OCI-LY1 (cell line): Measurements from ENCODE around the gene CDH13.

Source experiments
- H2AFZ ChIP-seq: fragments of 200-600 bp; sonication (generic), shearing (Covaris generic); 2 replicates; pipeline ENCODE4 v1.6.0; 2014; ENCODE audit warnings: antibody characterized with exemption, mild to moderate bottlenecking, low read length
- H3F3A ChIP-seq: fragments of 200-600 bp; sonication (generic), shearing (Covaris generic); 2 replicates; pipeline ENCODE4 v1.6.0; 2014; ENCODE audit warnings: mild to moderate bottlenecking, antibody characterized with exemption, low read length, moderate library complexity; ENCODE audit not compliant: insufficient read depth
- H3K27ac ChIP-seq: fragments of 200-600 bp; sonication (generic); 2 replicates; pipeline ENCODE4 v1.5.1; 2014; ENCODE audit warnings: low read length, mixed run types, mild to moderate bottlenecking, low read depth; ENCODE audit not compliant: poor library complexity, severe bottlenecking
- H3K27me3 ChIP-seq: fragments of 200-600 bp; sonication (generic); 2 replicates; pipeline ENCODE4 v1.6.0; 2014; ENCODE audit warnings: antibody characterized with exemption, mild to moderate bottlenecking, low read length, moderate library complexity; ENCODE audit not compliant: insufficient read depth
- H3K36me3 ChIP-seq: fragments of 200-600 bp; sonication (generic); 2 replicates; pipeline ENCODE4 v1.6.1; 2014; ENCODE audit warnings: mild to moderate bottlenecking, antibody characterized with exemption, low read length, moderate library complexity, mixed read lengths; ENCODE audit not compliant: insufficient read depth
- H3K4me1 ChIP-seq: fragments of 200-600 bp; sonication (generic); 2 replicates; pipeline ENCODE4 v1.5.1; 2014; ENCODE audit warnings: mild to moderate bottlenecking, low read length, moderate library complexity; ENCODE audit not compliant: insufficient read depth, severe bottlenecking
- H3K4me2 ChIP-seq: fragments of 200-600 bp; sonication (generic), shearing (Covaris generic); 2 replicates; pipeline ENCODE4 v1.6.1; 2014; ENCODE audit warnings: low read length
- H3K4me3 ChIP-seq: fragments of 200-600 bp; sonication (generic); 2 replicates; pipeline ENCODE4 v1.5.1; 2014; ENCODE audit warnings: low read length, low read depth, mild to moderate bottlenecking, mixed read lengths; ENCODE audit not compliant: poor library complexity, severe bottlenecking
- H3K79me2 ChIP-seq: fragments of 200-600 bp; shearing (Covaris generic); 2 replicates; pipeline ENCODE4 v1.6.1; 2016; ENCODE audit warnings: mixed run types, low read length, mixed read lengths; ENCODE audit not compliant: insufficient read depth
- H3K9ac ChIP-seq: fragments of 200-600 bp; sonication (generic), shearing (Covaris generic); 2 replicates; pipeline ENCODE4 v1.6.1; 2014; ENCODE audit warnings: mild to moderate bottlenecking, low read length, mixed read lengths
- H3K9me2 ChIP-seq: fragments of 200-600 bp; sonication (generic), shearing (Covaris generic); 2 replicates; pipeline ENCODE4 v1.6.1; 2014; ENCODE audit warnings: low read depth, mild to moderate bottlenecking, low read length, mixed read lengths
- H3K9me3 ChIP-seq: fragments of 200-600 bp; shearing (Covaris generic); 2 replicates; pipeline ENCODE4 v1.6.1; 2014; ENCODE audit warnings: low read length, mixed read lengths
- H4K20me1 ChIP-seq: fragments of 200-600 bp; sonication (generic), shearing (Covaris generic); 2 replicates; pipeline ENCODE4 v1.6.0; 2016; ENCODE audit warnings: mild to moderate bottlenecking, low read length; ENCODE audit not compliant: insufficient read depth
- CTCF ChIP-seq: fragments of 200-600 bp; sonication (generic), shearing (Covaris generic); IDR thresholded peaks from 2 replicates; pipeline ENCODE4 v1.5.1; 2017; ENCODE audit warnings: mild to moderate bottlenecking, antibody characterized with exemption, low read length, moderate library complexity, mixed read lengths
- EZH2 ChIP-seq: fragments of 200-600 bp; sonication (generic), shearing (Covaris generic); IDR thresholded peaks from 2 replicates; pipeline ENCODE4 v1.8.0; 2017; ENCODE audit warnings: borderline replicate concordance, mixed run types, mild to moderate bottlenecking, antibody characterized with exemption, low read length, moderate library complexity, mixed read lengths

The CDH13 gene

GRCh38 chr16:82699711-82700495 is 73.1 kb downstream of the CDH13 start:
- no peak overlapping the region for H3K4me2 ChIP-seq
- no peaks in the 10 kb centered on the region for H3K27me3 ChIP-seq
- no peak overlapping the region for H3K9ac ChIP-seq
- no peaks in the 10 kb centered on the region for H4K20me1 ChIP-seq
- H3K4me3 ChIP-seq = no peak overlapping the region
- no peaks in the 10 kb centered on the region for H3K9me3 ChIP-seq
- H3K9me2 ChIP-seq = no peaks in the 10 kb centered on the region
- TF ChIP-seq CTCF (no peak), EZH2 (no peak)
- no peak overlapping the region for H3K27ac ChIP-seq
- no peak overlapping the region for H2AFZ ChIP-seq
- H3K36me3 ChIP-seq = no peaks in the 10 kb centered on the region
- H3K4me1 ChIP-seq = no peaks in the 10 kb centered on the region
- no peaks in the 10 kb centered on the region for H3F3A ChIP-seq
- no peaks in the 10 kb centered on the region for H3K79me2 ChIP-seq

GRCh38 chr16:82700541-82701235 is 73.9 kb downstream of the CDH13 start:
- Histone ChIP-seq H3K36me3 (no peaks in the 10 kb centered on the region), H3K9me3 (no peaks in the 10 kb centered on the region), H3K4me1 (no peaks in the 10 kb centered on the region), H3K79me2 (no peaks in the 10 kb centered on the region), H3K27ac (no peak overlapping the region), H3K27me3 (no peaks in the 10 kb centered on the region), H3F3A (no peaks in the 10 kb centered on the region), H3K9ac (no peak overlapping the region), H3K4me2 (no peak overlapping the region), H2AFZ (no peak overlapping the region), H3K9me2 (no peaks in the 10 kb centered on the region), H4K20me1 (no peaks in the 10 kb centered on the region), H3K4me3 (no peak overlapping the region)
- TF ChIP-seq CTCF = no peak
- TF ChIP-seq EZH2 = no peak

- Histone ChIP-seq H3K4me1 (no peaks in the 10 kb centered on the region), H4K20me1 (no peaks in the 10 kb centered on the region), H3K4me2 (no peak overlapping the region), H3K79me2 (no peaks in the 10 kb centered on the region), H3K9me2 (no peaks in the 10 kb centered on the region), H2AFZ (no peak overlapping the region), H3K27me3 (no peaks in the 10 kb centered on the region), H3F3A (no peaks in the 10 kb centered on the region), H3K36me3 (no peaks in the 10 kb centered on the region), H3K27ac (no peak overlapping the region), H3K9me3 (no peaks in the 10 kb centered on the region), H3K9ac (no peak overlapping the region), H3K4me3 (no peak overlapping the region)
- TF ChIP-seq CTCF (no peak), EZH2 (no peak)
These were observed 74.7 kb downstream of the CDH13 start for GRCh38 chr16:82701442-82701955.
